ENCODE measurements around the gene FGF11. TPM values are rescaled to one million over a fixed set of nuclear protein-coding genes. Genes with fewer than 3 reads are reported as not detected.

FGF11 gene
- total RNA-seq, 2 donors from 2014 or later: 0.68 TPM; not detected in 1

DNA sequence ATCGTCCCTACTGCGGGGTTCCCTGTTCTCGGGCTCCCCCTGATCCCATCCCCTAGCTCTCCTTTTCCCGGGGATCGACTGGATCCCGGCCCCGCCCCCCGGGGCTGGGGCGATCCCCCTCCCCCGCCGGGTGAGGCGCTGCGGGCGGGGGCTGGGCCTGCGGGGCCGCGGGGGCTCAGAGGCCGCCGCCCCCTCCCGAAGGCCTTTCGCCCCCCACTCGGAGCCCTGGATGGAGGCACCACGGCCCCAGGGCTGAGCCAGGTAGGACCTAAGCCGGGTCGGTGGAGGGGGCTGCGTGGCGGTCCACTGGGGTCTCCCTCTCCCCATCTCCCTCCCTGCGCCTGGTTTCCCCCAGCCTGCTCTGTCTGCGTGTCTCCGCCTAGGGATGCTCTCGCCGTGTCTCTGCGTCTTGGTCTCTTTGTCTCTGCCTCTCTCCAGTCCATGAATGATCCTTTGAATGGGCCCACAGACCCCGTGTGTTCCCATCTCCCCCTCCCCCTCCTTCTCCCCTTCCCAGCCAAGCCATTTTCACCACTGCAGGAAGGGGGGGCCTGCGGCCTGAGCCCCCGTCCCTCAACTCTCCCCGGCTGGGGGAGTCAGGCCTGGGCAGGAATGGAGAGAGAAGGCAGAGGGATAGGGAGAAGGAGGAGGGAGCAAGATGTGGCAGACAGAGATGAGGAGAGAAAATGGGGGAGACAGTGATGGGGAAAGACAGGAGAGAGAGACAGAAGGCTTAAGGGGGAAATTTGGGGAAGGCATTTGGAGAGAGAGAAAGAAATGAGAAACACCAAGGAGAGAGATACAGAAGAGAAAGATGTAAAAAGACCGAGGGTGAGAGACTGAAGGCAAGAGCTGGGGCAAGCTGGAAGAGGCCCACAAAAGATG lies 33.7 kb upstream of the FGF11 start:
- TF ChIP-seq, protein P1, sequence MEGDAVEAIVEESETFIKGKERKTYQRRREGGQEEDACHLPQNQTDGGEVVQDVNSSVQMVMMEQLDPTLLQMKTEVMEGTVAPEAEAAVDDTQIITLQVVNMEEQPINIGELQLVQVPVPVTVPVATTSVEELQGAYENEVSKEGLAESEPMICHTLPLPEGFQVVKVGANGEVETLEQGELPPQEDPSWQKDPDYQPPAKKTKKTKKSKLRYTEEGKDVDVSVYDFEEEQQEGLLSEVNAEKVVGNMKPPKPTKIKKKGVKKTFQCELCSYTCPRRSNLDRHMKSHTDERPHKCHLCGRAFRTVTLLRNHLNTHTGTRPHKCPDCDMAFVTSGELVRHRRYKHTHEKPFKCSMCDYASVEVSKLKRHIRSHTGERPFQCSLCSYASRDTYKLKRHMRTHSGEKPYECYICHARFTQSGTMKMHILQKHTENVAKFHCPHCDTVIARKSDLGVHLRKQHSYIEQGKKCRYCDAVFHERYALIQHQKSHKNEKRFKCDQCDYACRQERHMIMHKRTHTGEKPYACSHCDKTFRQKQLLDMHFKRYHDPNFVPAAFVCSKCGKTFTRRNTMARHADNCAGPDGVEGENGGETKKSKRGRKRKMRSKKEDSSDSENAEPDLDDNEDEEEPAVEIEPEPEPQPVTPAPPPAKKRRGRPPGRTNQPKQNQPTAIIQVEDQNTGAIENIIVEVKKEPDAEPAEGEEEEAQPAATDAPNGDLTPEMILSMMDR (IDR thresholded peaks at IDR 0.05): no peak
- Histone ChIP-seq H3K9me3 (no peaks in the 10 kb centered on the region), H3K4me3 (peak overlapping the region; percentile 90), H3K36me3 (no peaks in the 10 kb centered on the region), H3K4me1 (ENCODE audit: control insufficient read depth in 1 of 2, low read depth in 2 of 2) (peaks cover 18% of the 10 kb centered on the region in 2 donors), H3K27ac (peak overlapping the region; percentile 90 to 93), H3K27me3 (replicated peaks; ENCODE audit: insufficient read depth) (no peaks in the 10 kb centered on the region)
- ATAC-seq (ENCODE audit: insufficient number of reproducible peaks, low FRiP score, low read depth) (no peak), DNase-seq (ENCODE audit: low spot score) (no peak)

GRCh38 chr17:7406235-7406825 lies 33.0 kb upstream of the FGF11 start:
- Histone ChIP-seq H3K27me3 (replicated peaks; ENCODE audit: insufficient read depth) (no peaks in the 10 kb centered on the region), H3K4me1 (ENCODE audit: control insufficient read depth in 1 of 2, low read depth in 2 of 2) (peaks cover 18% of the 10 kb centered on the region in 2 donors), H3K27ac (peak overlapping the region; percentile 90 to 93), H3K36me3 (no peaks in the 10 kb centered on the region), H3K9me3 (no peaks in the 10 kb centered on the region), H3K4me3 (peak overlapping the region; percentile 90)
- TF ChIP-seq, protein P1 (IDR thresholded peaks at IDR 0.05): no peak
- DNase-seq (ENCODE audit: low spot score) (no peak), ATAC-seq (ENCODE audit: insufficient number of reproducible peaks, low FRiP score, low read depth) (no peak)

- TF ChIP-seq, protein P1 (IDR thresholded peaks at IDR 0.05): no peak
- no peaks in the 10 kb centered on the region for H3K27me3 ChIP-seq (replicated peaks; ENCODE audit: insufficient read depth)
- no peak overlapping the region for H3K27ac ChIP-seq
- H3K4me1 ChIP-seq (ENCODE audit: control insufficient read depth in 1 of 2, low read depth in 2 of 2): peaks cover 18% of the 10 kb centered on the region in 2 donors
- no peaks in the 10 kb centered on the region for H3K36me3 ChIP-seq
- DNase-seq (ENCODE audit: low spot score) (no peak), ATAC-seq (ENCODE audit: insufficient number of reproducible peaks, low FRiP score, low read depth) (no peak)
- H3K4me3 ChIP-seq: no peak overlapping the region
- H3K9me3 ChIP-seq: no peaks in the 10 kb centered on the region
These were observed 32.2 kb upstream of the FGF11 start for GRCh38 chr17:7407082-7407481.

DNA sequence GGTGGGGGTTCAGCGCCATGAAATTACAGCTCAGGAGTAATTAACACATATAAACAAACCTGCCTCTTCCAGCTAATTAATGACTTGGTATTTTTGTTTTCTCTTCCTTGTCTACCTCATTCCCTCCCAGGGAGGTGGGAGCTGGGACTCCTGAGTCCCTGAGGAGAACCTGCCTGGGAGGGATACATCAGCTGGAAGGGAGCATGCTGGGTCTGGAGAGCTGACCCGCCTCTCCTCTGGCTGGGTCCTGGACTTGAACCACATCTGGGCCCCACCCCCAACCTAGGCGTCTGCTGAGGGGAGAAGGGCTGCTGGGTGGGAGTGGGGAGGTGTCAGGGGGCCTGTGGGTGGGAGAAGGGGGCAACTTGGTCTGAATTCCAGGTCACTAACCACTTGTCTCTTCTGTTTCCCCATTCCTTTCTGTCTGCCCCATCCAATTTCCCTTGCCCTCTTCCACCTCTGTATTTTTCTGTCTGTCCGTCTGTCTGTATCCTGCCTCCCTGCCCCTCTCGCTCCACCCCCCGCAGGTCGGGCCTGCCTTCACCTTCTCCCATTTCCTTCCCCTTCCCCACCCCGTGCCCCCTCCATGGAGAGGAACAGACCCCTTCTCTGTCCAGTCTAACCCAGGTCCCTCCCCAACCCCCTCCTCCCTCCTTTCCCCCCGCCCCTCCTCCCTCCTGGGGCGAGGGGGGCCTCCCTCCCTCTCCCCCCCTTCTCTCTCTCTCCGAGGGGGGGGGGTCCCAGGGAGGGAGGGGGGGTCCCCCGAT lies 31.6 kb upstream of the FGF11 start, which contains the start of gene NLGN2:
TSS of gene NLGN2 (plus strand) at position 361 of the 767 bp plus-strand sequence. CDS start 411 bp downstream, outside the sequence.
- no peak for ATAC-seq (ENCODE audit: insufficient number of reproducible peaks, low FRiP score, low read depth)
- DNase-seq (ENCODE audit: low spot score): no peak
- no peaks in the 10 kb centered on the region for H3K27me3 ChIP-seq (replicated peaks; ENCODE audit: insufficient read depth)
- no peak within 1 kb of the TSS for H3K27ac ChIP-seq
- TF ChIP-seq, protein P1 (IDR thresholded peaks at IDR 0.05): no peak
- H3K4me1 ChIP-seq (ENCODE audit: control insufficient read depth in 1 of 2, low read depth in 2 of 2): peaks cover 13 to 17% of the 10 kb centered on the region in 2 donors
- H3K36me3 ChIP-seq: no peaks in the 10 kb centered on the region
- H3K9me3 ChIP-seq: no peaks in the 10 kb centered on the region
- H3K4me3 ChIP-seq: no peak within 1 kb of the TSS

Data from thoracic aorta (tissue), 2 donors.